ENCODE data around the gene NEK11.

The NEK11 gene, protein sequence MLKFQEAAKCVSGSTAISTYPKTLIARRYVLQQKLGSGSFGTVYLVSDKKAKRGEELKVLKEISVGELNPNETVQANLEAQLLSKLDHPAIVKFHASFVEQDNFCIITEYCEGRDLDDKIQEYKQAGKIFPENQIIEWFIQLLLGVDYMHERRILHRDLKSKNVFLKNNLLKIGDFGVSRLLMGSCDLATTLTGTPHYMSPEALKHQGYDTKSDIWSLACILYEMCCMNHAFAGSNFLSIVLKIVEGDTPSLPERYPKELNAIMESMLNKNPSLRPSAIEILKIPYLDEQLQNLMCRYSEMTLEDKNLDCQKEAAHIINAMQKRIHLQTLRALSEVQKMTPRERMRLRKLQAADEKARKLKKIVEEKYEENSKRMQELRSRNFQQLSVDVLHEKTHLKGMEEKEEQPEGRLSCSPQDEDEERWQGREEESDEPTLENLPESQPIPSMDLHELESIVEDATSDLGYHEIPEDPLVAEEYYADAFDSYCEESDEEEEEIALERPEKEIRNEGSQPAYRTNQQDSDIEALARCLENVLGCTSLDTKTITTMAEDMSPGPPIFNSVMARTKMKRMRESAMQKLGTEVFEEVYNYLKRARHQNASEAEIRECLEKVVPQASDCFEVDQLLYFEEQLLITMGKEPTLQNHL

DNA sequence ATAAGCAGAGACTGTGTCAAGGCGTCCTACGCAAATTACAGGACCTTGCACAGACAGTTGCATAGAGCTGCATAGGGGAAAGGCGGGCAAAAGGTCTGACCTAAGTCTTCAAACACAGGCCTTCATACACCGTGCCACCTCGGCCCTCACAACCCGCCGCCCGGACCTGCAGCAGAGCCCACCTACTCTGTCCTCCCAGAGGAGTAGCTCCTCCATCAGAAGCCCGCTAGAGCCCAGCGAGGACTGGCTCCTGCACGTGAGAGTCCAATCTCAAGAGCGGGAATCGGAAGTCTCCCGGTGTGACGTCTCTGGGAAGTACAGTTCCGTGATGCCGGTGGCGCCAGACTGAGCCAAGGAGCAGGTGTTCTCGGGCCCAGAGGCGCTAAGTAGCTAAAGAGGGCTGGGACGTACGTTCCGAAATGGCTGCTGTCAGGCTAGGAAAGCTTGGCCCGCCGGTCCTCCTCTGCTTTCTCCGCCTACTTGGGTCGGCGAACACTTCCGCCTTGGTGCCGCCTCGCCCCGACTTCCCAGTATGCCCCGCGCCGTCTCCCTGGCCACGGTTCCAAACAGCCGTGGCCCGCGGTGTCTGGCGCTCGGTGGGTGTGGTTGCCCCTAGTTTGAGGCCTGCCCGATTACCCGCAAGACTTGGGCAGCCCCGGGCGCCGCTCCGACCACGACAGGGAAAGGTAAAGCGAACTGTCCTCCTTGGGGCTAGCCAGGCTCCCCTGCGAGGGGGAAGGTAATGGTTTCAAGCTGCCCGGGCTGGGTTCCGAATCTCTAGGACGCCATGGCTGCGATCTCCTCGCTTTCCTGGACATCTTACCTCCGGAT lies at the start of gene NEK11, which contains the start of gene ASTE1:
NEK11 (plus strand) TSS at position 557 of the 831 bp plus-strand sequence. CDS start 2,832 bp downstream, outside the sequence.
ASTE1 (minus strand) TSS at position 505 of the 831 bp plus-strand sequence. CDS start 1,519 bp downstream, outside the sequence.
- peaks cover 46% of the 10 kb centered on the region for H3K4me1 Mint-ChIP-seq (ENCODE audit: low read depth)
- no peaks in the 10 kb centered on the region for H3K9me3 Mint-ChIP-seq

DNA sequence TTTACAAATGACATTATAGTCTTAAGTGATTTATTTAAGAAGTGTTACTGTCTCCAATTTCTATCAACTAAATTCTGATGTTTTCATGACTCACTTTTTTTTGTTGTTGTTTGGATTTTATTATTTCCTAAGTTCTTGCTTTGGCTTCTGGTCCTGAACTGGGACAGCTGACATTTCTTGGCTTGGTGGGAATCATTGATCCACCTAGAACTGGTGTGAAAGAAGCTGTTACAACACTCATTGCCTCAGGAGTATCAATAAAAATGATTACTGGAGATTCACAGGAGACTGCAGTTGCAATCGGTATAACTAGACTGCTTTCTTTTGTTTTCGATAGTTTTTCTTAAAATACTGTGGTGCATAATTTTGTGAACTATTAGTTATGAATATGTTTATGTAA lies 47.6 kb upstream of the NEK11 start:
- Mint-ChIP-seq H3K27me3 (no peaks in the 10 kb centered on the region), H3K4me3 (no peak overlapping the region), H3K36me3 (ENCODE audit: low read depth) (peaks cover 76% of the 10 kb centered on the region), H3K4me1 (ENCODE audit: low read depth) (no peaks in the 10 kb centered on the region), H3K9me3 (no peaks in the 10 kb centered on the region), H3K27ac (no peak overlapping the region)

More for the DNA sequence above, at the start of gene NEK11, which contains the start of gene ASTE1:
- H3K36me3 Mint-ChIP-seq (ENCODE audit: low read depth) = peaks cover 21% of the 10 kb centered on the region
- H3K27me3 Mint-ChIP-seq = no peaks in the 10 kb centered on the region
- H3K4me3 Mint-ChIP-seq = peak within 1 kb of the TSS; percentile 89
- peak within 1 kb of the TSS; percentile 91 for H3K27ac Mint-ChIP-seq

DNA sequence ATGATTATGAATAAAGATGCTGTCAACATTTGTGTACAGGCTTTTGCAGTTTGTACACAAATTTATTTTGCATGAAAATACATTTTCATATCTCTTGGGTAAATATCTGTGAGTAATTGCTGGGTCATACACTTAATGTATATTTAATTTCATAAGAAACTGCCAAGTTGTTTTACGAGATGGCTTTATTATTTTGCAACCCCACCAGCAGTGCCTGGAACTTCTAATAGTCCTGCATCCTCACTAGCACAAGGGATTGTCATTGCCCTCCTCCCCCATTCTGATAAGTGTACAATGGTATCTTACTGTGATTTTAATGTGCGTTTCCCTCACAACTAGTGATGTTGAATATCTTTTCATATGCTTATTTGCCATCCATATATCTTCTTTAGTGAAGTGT lies 45.2 kb upstream of the NEK11 start:
- H3K27ac Mint-ChIP-seq = no peak overlapping the region
- H3K27me3 Mint-ChIP-seq = no peaks in the 10 kb centered on the region
- H3K36me3 Mint-ChIP-seq (ENCODE audit: low read depth) = peaks cover 72% of the 10 kb centered on the region
- H3K9me3 Mint-ChIP-seq = no peaks in the 10 kb centered on the region
- H3K4me1 Mint-ChIP-seq (ENCODE audit: low read depth) = no peaks in the 10 kb centered on the region
- H3K4me3 Mint-ChIP-seq = no peak overlapping the region

DNA sequence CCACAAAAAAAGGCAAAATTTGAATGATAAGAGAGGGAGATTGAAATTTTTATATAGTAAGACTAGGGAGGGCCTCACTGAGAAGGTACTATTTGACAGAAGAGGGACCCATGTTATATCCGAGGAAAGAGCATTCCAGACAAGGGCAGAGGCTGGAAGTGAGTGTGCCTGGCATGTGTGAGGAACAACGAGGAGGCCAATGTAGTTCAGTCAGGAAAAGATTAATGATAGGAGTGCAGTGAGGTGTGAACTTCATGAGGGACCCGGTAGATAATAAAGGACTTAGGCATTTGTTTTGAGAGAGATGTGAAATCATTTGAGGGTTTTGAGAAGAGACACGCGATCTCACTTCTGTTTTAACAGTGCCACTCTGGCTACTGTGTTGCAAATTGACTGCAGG lies 36.4 kb upstream of the NEK11 start:
- Mint-ChIP-seq H3K36me3 (ENCODE audit: low read depth) (peaks cover 40% of the 10 kb centered on the region), H3K4me1 (ENCODE audit: low read depth) (no peaks in the 10 kb centered on the region), H3K9me3 (no peaks in the 10 kb centered on the region), H3K4me3 (no peak overlapping the region), H3K27me3 (no peaks in the 10 kb centered on the region), H3K27ac (no peak overlapping the region)

DNA sequence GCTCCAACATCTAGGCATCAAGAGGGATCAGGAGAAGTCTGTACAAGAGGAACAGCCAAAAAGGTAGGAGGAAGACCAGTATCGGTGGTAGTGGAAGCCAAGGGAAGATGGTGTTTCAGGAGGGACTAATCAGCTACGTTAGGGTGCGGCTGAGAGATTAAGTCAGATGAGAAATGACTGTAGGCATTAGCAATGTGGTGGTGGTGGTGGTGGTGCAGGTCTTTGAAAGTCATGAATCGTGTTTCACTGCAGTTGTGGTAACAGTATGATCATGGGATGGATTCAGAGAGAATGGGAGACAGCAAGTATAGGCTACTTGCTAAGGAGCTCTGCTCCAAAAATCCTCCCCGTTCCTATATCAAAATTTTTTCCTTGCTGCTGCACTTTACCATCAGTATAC lies 35.6 kb upstream of the NEK11 start:
- Mint-ChIP-seq H3K36me3 (ENCODE audit: low read depth) (peaks cover 41% of the 10 kb centered on the region), H3K27ac (peak overlapping the region; percentile 53)

DNA sequence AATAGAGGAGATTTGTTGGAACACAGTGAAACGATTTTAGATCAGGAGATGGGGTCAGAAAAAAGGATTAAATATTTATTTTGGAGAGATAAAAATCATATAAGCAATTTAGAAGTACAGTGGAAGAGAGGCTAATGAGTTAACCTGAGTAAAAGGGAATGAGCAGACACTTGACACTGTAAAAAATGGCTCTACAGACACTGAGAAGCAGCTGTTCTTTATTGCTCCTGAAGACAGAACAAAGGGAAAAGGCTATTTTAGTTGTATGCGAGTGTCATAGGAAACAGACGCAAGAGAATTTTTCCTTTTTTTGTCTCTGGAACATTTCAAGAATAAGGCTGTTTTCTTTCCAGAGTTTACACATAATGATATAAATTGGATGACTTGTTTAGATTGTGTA lies 34.3 kb upstream of the NEK11 start:
- no peak overlapping the region for H3K27ac Mint-ChIP-seq
- H3K4me1 Mint-ChIP-seq (ENCODE audit: low read depth) = no peaks in the 10 kb centered on the region
- no peak overlapping the region for H3K4me3 Mint-ChIP-seq
- no peaks in the 10 kb centered on the region for H3K27me3 Mint-ChIP-seq
- peaks cover 44% of the 10 kb centered on the region for H3K36me3 Mint-ChIP-seq (ENCODE audit: low read depth)
- no peaks in the 10 kb centered on the region for H3K9me3 Mint-ChIP-seq

More for the DNA sequence above, 35.6 kb upstream of the NEK11 start:
- H3K9me3 Mint-ChIP-seq = no peaks in the 10 kb centered on the region
- H3K4me3 Mint-ChIP-seq = no peak overlapping the region
- H3K4me1 Mint-ChIP-seq (ENCODE audit: low read depth) = no peaks in the 10 kb centered on the region
- H3K27me3 Mint-ChIP-seq = no peaks in the 10 kb centered on the region

DNA sequence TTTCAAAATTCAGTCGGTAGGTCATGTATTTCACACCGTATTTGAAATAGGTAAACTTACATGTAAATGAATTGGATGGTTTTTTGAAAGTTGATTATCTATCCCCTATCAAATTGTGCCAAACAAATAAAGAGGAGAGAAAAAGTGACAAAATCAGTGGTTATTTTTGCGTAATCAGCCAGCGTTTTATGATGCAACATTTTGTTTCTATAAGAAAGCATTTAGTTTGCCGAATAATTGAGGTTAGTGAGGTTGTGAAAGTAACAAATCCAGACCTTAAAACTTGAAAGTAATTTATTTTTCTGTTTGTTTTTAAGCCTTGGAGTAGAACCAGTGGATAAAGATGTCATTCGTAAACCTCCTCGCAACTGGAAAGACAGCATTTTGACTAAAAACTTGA lies 29.4 kb upstream of the NEK11 start:
- Mint-ChIP-seq H3K4me3 (no peak overlapping the region), H3K4me1 (ENCODE audit: low read depth) (no peaks in the 10 kb centered on the region), H3K27ac (no peak overlapping the region), H3K9me3 (no peaks in the 10 kb centered on the region), H3K27me3 (no peaks in the 10 kb centered on the region), H3K36me3 (ENCODE audit: low read depth) (peaks cover 51% of the 10 kb centered on the region)

DNA sequence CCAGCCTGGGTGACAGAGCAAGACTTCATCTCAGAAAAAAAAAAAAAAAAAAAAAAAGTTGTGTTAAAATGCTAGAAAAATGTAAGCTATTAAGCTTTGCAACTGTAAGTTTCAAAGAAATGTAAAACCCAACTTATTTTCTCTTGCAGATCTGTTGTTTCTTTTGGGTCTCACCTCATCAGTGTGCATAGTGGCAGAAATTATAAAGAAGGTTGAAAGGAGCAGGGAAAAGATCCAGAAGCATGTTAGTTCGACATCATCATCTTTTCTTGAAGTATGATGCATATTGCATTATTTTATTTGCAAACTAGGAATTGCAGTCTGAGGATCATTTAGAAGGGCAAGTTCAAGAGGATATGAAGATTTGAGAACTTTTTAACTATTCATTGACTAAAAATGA lies 25.6 kb upstream of the NEK11 start:
- Mint-ChIP-seq H3K4me3 (no peak overlapping the region), H3K27ac (no peak overlapping the region), H3K27me3 (no peaks in the 10 kb centered on the region), H3K9me3 (no peaks in the 10 kb centered on the region), H3K36me3 (ENCODE audit: low read depth) (peaks cover 79% of the 10 kb centered on the region), H3K4me1 (ENCODE audit: low read depth) (peaks cover 15% of the 10 kb centered on the region)

DNA sequence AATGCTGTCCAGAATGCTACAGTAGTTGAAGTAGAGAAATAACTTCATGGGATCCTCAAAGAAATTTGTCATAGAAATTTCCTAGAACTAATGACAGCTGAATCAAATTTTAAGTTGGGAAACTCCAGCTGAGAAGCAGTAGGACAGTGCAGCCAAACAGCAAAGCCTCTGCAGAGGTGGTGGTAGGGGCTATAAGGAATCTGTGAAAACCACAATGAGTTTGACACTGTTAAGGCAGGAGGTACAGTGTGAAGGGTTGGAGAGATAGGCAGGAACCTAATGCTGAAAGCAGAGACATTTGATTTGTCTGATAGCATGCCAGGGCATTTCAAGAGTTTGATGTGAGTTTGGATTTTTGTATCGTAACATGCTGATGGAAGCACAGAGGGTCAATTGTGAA lies 22.1 kb upstream of the NEK11 start:
- no peak overlapping the region for H3K4me3 Mint-ChIP-seq
- H3K9me3 Mint-ChIP-seq = no peaks in the 10 kb centered on the region
- peaks cover 73% of the 10 kb centered on the region for H3K36me3 Mint-ChIP-seq (ENCODE audit: low read depth)
- H3K27ac Mint-ChIP-seq = peak overlapping the region; percentile 10
- peaks cover 15% of the 10 kb centered on the region for H3K4me1 Mint-ChIP-seq (ENCODE audit: low read depth)
- no peaks in the 10 kb centered on the region for H3K27me3 Mint-ChIP-seq

DNA sequence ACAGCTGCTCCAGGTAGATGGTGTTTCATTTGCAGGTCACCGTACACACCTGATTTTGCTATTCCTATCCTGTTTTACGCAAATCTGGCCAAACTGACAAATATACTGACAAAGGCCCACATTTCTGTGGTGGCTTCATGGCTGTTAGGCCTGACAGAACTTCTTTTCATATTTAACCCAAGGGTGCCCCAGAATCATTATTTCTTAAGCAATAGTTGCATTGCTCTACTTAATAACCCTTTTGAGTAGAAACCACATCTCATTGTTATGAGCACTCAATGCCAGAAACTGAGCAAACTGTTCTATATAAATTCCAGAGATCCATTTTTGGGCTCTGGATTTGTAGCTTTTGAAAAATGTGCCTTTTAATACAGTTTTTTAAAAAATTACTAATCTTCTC lies 19.4 kb upstream of the NEK11 start:
- Mint-ChIP-seq H3K9me3 (no peaks in the 10 kb centered on the region), H3K27ac (no peak overlapping the region), H3K4me1 (ENCODE audit: low read depth) (peaks cover 15% of the 10 kb centered on the region), H3K27me3 (no peaks in the 10 kb centered on the region), H3K4me3 (no peak overlapping the region), H3K36me3 (ENCODE audit: low read depth) (peaks cover 70% of the 10 kb centered on the region)

DNA sequence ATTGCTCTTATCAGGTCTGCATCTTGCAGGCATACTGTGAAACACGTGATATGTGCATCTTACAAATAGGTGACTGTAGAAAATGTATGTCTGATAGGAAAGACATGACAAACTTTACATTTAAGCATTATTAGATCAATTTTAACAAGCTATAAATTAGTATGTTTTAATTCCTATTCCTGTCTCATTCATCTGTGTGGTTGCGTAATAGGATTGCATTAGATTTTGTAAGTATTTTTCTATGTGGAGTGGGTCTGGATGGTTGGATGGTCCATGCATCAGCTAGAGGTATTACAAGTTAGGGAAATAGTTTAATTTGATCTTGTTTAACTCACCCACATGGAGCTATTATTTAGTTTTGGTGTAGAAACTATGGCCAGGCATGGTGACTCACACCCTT lies 18.9 kb upstream of the NEK11 start:
- Mint-ChIP-seq H3K36me3 (ENCODE audit: low read depth) (peaks cover 70% of the 10 kb centered on the region), H3K4me1 (ENCODE audit: low read depth) (peaks cover 15% of the 10 kb centered on the region), H3K9me3 (no peaks in the 10 kb centered on the region), H3K4me3 (no peak overlapping the region), H3K27ac (no peak overlapping the region), H3K27me3 (no peaks in the 10 kb centered on the region)

DNA sequence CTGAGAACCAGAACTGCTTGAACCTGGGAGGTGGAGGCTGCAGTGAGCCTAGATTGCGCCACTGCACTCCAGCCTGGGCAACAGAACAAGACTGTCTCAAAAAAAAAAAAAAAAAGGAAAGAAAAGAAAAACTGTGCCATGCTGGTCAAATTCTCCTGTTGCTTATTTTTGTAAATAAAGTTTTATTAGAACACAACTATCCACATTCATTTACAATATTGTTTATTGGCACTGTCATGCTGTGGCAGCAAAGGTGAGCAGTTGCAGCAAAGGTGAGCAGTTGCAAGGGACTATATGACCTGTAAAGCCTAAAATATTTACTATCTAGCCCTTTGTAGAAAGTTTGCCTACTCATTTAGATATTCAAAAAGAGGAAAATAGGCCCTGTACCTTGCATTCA lies 18.4 kb upstream of the NEK11 start:
- Mint-ChIP-seq H3K36me3 (ENCODE audit: low read depth) (peaks cover 72% of the 10 kb centered on the region), H3K27ac (no peak overlapping the region), H3K4me1 (ENCODE audit: low read depth) (peaks cover 15% of the 10 kb centered on the region)

DNA sequence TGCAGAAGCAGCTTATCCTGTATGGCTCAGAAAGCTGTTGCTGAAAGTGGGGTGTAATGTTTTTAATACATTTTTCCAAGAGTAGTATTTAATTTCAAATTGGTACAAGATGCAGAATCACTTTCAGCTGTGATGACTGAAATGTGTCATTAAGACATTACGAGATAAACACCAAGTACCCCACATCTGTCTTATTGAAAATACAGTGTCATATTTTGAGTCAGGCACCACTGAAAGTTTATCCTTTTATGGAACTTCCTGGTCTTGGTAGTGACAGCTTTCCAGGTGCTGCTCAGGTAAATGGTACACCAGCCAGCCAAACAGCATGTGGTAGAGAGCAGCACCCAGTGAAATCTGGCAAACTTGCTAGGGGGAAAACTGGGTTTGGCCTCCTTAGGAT lies 17.0 kb upstream of the NEK11 start:
- Mint-ChIP-seq H3K36me3 (ENCODE audit: low read depth) (peaks cover 68% of the 10 kb centered on the region), H3K27ac (no peak overlapping the region), H3K4me1 (ENCODE audit: low read depth) (peaks cover 2% of the 10 kb centered on the region), H3K4me3 (no peak overlapping the region), H3K27me3 (no peaks in the 10 kb centered on the region), H3K9me3 (no peaks in the 10 kb centered on the region)

More for the DNA sequence above, 18.4 kb upstream of the NEK11 start:
- no peaks in the 10 kb centered on the region for H3K9me3 Mint-ChIP-seq
- no peaks in the 10 kb centered on the region for H3K27me3 Mint-ChIP-seq
- H3K4me3 Mint-ChIP-seq = no peak overlapping the region

DNA sequence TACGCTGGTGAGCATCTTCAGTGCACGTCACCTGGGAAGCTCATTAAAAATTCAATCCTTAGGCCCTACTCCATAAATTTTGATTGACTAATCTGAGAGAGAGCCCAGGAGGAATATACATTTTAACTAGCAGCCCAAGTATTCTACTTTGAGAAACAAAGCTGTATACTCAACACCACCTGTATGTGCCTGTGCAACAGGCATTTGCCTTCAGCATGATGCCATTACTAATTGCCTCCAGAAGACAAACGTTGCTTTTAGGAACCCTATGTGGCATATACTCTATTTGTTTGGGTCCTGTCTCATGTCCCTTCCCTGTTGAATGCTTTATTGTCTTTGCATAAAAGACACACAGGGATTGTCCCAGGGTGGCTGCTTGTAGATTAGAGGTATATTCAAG lies 7.7 kb upstream of the NEK11 start:
- H3K27ac Mint-ChIP-seq = no peak overlapping the region
- H3K36me3 Mint-ChIP-seq (ENCODE audit: low read depth) = peaks cover 58% of the 10 kb centered on the region
- no peaks in the 10 kb centered on the region for H3K27me3 Mint-ChIP-seq
- H3K4me1 Mint-ChIP-seq (ENCODE audit: low read depth) = peaks cover 42% of the 10 kb centered on the region
- no peak overlapping the region for H3K4me3 Mint-ChIP-seq
- no peaks in the 10 kb centered on the region for H3K9me3 Mint-ChIP-seq
